NB4 (cell line): ENCODE data around the gene MAP3K5.

Experiments
- DNase-seq: peaks from one replicate; pipeline ENCODE4 v3.0.0; 2010; ENCODE audit warnings: low read depth
- H3K4me3 ChIP-seq: one replicate; pipeline ENCODE4 v1.5.1; 2011; ENCODE audit warnings: mild to moderate bottlenecking, low read depth, low read length, moderate library complexity
- MYC ChIP-seq: IDR thresholded peaks from 2 replicates; pipeline ENCODE4 v1.6.1; 2011; ENCODE audit warnings: low read depth, low read length
- POLR2A ChIP-seq: IDR thresholded peaks from 2 replicates; pipeline ENCODE4 v1.6.1; 2011; ENCODE audit warnings: mild to moderate bottlenecking; ENCODE audit not compliant: insufficient read length; ENCODE audit errors: extremely low read depth
- TF ChIP-seq, protein P1 (sequence below): IDR thresholded peaks from 2 replicates; pipeline ENCODE4 v1.6.1; 2011; ENCODE audit warnings: low read depth, low read length
- TF ChIP-seq, protein P2 (sequence below): IDR thresholded peaks from one replicate; pipeline ENCODE4 v1.5.1; 2012; ENCODE audit warnings: low read depth, low read length

Gene MAP3K5

DNA sequence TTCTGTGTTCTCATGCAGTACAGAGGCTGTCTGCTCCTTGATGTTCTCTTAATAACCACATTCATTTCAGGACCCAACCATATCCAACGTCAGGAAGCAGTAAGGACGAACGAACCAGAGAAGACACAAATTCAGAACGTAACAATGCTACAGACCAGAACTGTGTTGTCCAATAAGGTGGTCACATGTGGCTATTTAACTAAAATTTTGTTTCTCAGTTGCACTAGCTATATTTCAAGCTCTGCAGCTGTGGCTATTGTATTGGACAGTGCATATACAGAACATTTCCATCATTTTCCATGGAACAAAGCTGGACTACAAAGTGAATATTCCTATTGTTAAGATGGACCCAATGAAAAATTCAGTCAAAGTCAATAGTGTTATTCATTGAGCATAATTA, 269.1 kb downstream of the MAP3K5 start:
- TF ChIP-seq, protein P1, sequence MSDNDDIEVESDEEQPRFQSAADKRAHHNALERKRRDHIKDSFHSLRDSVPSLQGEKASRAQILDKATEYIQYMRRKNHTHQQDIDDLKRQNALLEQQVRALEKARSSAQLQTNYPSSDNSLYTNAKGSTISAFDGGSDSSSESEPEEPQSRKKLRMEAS, result no peak
- TF ChIP-seq POLR2A (no peak), MYC (no peak)
- TF ChIP-seq, protein P2, sequence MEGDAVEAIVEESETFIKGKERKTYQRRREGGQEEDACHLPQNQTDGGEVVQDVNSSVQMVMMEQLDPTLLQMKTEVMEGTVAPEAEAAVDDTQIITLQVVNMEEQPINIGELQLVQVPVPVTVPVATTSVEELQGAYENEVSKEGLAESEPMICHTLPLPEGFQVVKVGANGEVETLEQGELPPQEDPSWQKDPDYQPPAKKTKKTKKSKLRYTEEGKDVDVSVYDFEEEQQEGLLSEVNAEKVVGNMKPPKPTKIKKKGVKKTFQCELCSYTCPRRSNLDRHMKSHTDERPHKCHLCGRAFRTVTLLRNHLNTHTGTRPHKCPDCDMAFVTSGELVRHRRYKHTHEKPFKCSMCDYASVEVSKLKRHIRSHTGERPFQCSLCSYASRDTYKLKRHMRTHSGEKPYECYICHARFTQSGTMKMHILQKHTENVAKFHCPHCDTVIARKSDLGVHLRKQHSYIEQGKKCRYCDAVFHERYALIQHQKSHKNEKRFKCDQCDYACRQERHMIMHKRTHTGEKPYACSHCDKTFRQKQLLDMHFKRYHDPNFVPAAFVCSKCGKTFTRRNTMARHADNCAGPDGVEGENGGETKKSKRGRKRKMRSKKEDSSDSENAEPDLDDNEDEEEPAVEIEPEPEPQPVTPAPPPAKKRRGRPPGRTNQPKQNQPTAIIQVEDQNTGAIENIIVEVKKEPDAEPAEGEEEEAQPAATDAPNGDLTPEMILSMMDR, result no peak
- no peak for DNase-seq
- H3K4me3 ChIP-seq, result no peak overlapping the region

DNA sequence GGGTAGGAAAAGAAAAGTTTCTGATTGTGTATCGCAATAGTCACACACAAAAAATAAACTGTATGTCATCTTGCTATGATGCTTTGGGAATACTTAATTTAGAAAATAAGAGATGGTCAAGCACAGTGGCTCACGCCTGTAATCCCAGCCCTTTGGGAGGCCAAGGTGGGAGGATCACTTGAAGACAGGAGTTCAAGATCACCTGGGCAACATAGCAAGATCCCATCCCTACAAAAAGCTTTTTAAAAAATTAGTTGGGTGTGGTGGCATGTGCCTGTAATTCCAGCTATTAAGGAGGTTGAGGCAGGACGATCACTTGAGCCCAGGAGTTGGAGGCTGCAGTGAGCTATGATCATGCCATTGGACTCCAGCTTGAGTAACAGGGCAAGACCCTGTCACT, 269.6 kb downstream of the MAP3K5 start:
- TF ChIP-seq MYC (no peak), POLR2A (no peak)
- TF ChIP-seq, protein P1, result no peak
- TF ChIP-seq, protein P2, result no peak
- H3K4me3 ChIP-seq, result no peak overlapping the region
- no peak for DNase-seq

DNA sequence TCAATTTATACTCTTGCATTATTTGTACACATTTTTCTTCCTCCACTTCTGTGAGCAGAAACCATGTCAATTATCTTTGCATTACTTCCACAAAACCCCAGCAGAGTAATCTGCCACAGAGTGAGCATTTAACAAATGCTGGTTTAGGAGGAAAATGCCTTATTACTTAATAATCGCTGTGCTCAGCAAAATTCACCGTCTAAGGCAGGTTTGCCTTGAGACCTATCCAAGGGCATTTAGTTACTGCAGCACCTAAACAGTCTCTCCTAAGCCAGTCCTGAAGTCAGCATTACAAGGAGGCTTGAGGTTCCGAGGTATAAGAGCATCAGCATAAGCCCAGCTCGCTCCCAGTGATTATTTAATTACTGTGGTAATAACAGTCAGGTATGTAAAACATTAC, 270.4 kb downstream of the MAP3K5 start:
- H3K4me3 ChIP-seq, result no peak overlapping the region
- DNase-seq, result no peak
- TF ChIP-seq, protein P1, result no peak
- TF ChIP-seq POLR2A, result no peak
- TF ChIP-seq, protein P2, result no peak
- TF ChIP-seq MYC, result no peak

DNA sequence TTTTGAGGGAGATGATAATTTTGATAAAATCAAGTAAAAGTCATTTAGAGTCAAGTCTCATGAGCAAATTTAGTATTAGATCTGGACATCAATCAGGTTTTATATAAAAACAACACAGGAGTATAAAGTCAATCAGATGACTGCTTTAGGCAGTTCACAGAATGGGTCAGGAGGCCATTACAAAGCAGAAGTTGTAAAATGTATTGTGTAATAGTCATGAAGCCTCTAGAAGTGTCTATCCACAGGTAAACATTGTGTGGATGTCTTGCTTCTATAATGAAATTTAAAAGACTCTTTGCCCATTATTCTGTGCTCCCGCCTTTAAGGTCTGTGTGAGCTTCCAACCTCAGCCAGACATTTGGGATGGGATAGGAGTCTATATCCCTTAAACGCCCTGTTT, 270.9 kb downstream of the MAP3K5 start:
- no peak overlapping the region for H3K4me3 ChIP-seq
- peak; percentile 34 for DNase-seq
- TF ChIP-seq MYC, result no peak

DNA sequence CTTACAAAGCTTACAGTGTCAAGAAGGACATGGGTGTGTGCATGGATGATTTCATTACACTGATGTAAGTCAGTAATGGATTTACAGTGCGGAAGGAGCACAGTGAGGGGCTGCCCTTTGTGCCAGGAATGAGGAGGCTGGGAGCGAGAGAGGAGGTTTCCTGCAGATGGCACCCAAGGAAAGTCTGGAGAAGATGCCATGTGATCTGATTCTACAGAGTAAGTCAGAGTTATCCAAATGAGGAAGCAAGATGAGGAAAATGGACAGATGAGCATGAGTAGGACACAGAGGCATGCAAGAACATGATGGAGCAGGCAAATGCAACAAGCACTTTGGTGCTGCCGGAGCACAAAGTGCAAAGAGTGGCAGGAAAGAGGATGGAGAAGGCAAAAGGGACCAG, 271.8 kb downstream of the MAP3K5 start:
- H3K4me3 ChIP-seq, result no peak overlapping the region
- no peak for DNase-seq
- TF ChIP-seq, protein P2, result no peak
- TF ChIP-seq, protein P1, result no peak
- TF ChIP-seq MYC, result no peak

DNA sequence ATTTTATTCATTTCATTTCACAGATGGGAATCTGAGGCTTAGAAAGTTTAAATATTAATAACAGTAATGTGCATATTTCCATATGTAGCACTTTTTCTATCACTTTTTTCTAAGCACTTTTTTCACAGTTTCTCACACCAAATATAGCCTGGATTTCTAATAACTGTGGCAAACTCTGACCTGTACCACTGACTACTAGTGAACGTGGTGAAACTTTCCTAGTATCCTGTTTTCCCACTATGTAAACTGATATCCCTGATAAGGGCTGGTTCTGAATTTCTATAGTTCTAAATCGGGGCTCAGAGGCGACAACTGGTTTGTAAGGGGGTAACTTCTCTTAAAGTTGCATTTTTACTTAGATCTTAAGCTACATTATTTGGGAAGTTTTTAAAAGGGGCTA, 274.7 kb downstream of the MAP3K5 start:
- no peak overlapping the region for H3K4me3 ChIP-seq
- TF ChIP-seq MYC (no peak), POLR2A (no peak)
- TF ChIP-seq, protein P1, result no peak
- TF ChIP-seq, protein P2, result no peak
- no peak for DNase-seq
